SK-N-SH treated with all-trans-retinoic acid at 6 μM for 48 hours (cell line): ENCODE data around the gene CTIF.
A peak's percentile ranks its signal among the peaks of the same experiment; 100 is the strongest.

Experiments used
- ATAC-seq: fragments of 200-7000 bp; cut with Tn5 transposase; 3 replicates; pipeline ENCODE4 v1.9.1; 2020; ENCODE audit warnings: mild to moderate bottlenecking, moderate library complexity
- ARNTL ChIP-seq: fragments of 450-650 bp; formaldehyde crosslinking; IDR thresholded peaks from 2 replicates; pipeline ENCODE4 v1.5.0; 2020; ENCODE audit warnings: low read depth, mild to moderate bottlenecking, moderate library complexity, borderline replicate concordance
- BACH2 ChIP-seq: fragments of 250-450 bp; sonication (Bioruptor Pico); IDR thresholded peaks from 2 replicates; pipeline ENCODE4 v1.9.0; 2021; ENCODE audit warnings: mild to moderate bottlenecking, borderline replicate concordance
- CSDC2 ChIP-seq: fragments of 250-450 bp; sonication (Bioruptor Pico); IDR thresholded peaks from 2 replicates; pipeline ENCODE4 v1.5.0; 2020; ENCODE audit warnings: mild to moderate bottlenecking, moderate library complexity
- CSRNP3 ChIP-seq: fragments of 250-450 bp; sonication (Bioruptor Pico); IDR thresholded peaks from 2 replicates; pipeline ENCODE4 v1.5.1; 2021; ENCODE audit warnings: mild to moderate bottlenecking, moderate library complexity
- ESRRG ChIP-seq: fragments of 250-450 bp; sonication (Bioruptor Pico); IDR thresholded peaks from 2 replicates; pipeline ENCODE4 v1.6.1; 2021; ENCODE audit warnings: mild to moderate bottlenecking
- GLIS3 ChIP-seq: fragments of 250-450 bp; sonication (Bioruptor Pico); IDR thresholded peaks from 2 replicates; pipeline ENCODE4 v1.5.0; 2020; ENCODE audit warnings: mild to moderate bottlenecking, moderate library complexity
- POU6F1 ChIP-seq: fragments of 250-450 bp; sonication (Bioruptor Pico); IDR thresholded peaks from 2 replicates; pipeline ENCODE4 v1.8.0; 2021; ENCODE audit warnings: low read depth, mild to moderate bottlenecking, moderate library complexity, borderline replicate concordance
- PPARA ChIP-seq: fragments of 250-450 bp; sonication (Bioruptor Pico); IDR thresholded peaks from 2 replicates; pipeline ENCODE4 v1.5.0; 2020; ENCODE audit warnings: mild to moderate bottlenecking, borderline replicate concordance
- RARB ChIP-seq: fragments of 250-450 bp; sonication (Bioruptor Pico); IDR thresholded peaks from 2 replicates; pipeline ENCODE4 v1.8.0; 2021; ENCODE audit warnings: mild to moderate bottlenecking, moderate library complexity
- SNAI2 ChIP-seq: fragments of 250-450 bp; sonication (Bioruptor Pico); IDR thresholded peaks from 2 replicates; pipeline ENCODE4 v1.5.0; 2020; ENCODE audit warnings: mild to moderate bottlenecking, moderate library complexity
- TCF4 ChIP-seq: fragments of 250-450 bp; sonication (Bioruptor Pico); IDR thresholded peaks from 2 replicates; pipeline ENCODE4 v1.8.0; 2021; ENCODE audit warnings: mild to moderate bottlenecking, moderate library complexity, borderline replicate concordance
- TOX ChIP-seq: fragments of 250-450 bp; sonication (Bioruptor Pico); IDR thresholded peaks from 2 replicates; pipeline ENCODE4 v1.8.0; 2021; ENCODE audit warnings: mild to moderate bottlenecking, moderate library complexity, borderline replicate concordance
- TSHZ2 ChIP-seq: fragments of 250-450 bp; sonication (Bioruptor Pico); IDR thresholded peaks from 2 replicates; pipeline ENCODE4 v1.5.0; 2020; ENCODE audit warnings: mild to moderate bottlenecking, moderate library complexity
- ZFP3 ChIP-seq: fragments of 250-450 bp; sonication (Bioruptor Pico); IDR thresholded peaks from 2 replicates; pipeline ENCODE4 v1.5.0; 2020; ENCODE audit warnings: mild to moderate bottlenecking, moderate library complexity
- ZFP30 ChIP-seq: fragments of 450-650 bp; formaldehyde crosslinking; IDR thresholded peaks from 2 replicates; pipeline ENCODE4 v1.5.0; 2022; ENCODE audit warnings: mild to moderate bottlenecking, moderate library complexity
- ZNF8 ChIP-seq: fragments of 450-650 bp; formaldehyde crosslinking; IDR thresholded peaks from 2 replicates; pipeline ENCODE4 v1.5.0; 2020; ENCODE audit warnings: mild to moderate bottlenecking, moderate library complexity

Gene CTIF

GRCh38 chr18:48767090-48767690 lies 228.4 kb downstream of the CTIF start (continued):
- TF ChIP-seq CSRNP3 (CRISPR knock-in tag) (no peak), GLIS3 (no peak)
- TF ChIP-seq, all 23 proteins: peak for 0

GRCh38 chr18:48769006-48769636 lies 230.3 kb downstream of the CTIF start:
- ATAC-seq, result no peak
- no peak for TF ChIP-seq SNAI2 (CRISPR knock-in tag)

GRCh38 chr18:48770243-48770642 lies 231.4 kb downstream of the CTIF start:
- ATAC-seq, result no peak

GRCh38 chr18:48771641-48772375 lies 233.0 kb downstream of the CTIF start:
- no peak for TF ChIP-seq GLIS3
- no peak for TF ChIP-seq TSHZ2 (CRISPR knock-in tag)
- peak; percentile 23 for ATAC-seq

More at GRCh38 chr18:48770243-48770642, 231.4 kb downstream of the CTIF start:
- TF ChIP-seq ZFP3 (no peak), ESRRG (CRISPR knock-in tag) (no peak), PPARA (CRISPR knock-in tag) (no peak), CSDC2 (CRISPR knock-in tag) (no peak), TCF4 (no peak), TSHZ2 (CRISPR knock-in tag) (no peak), ZNF8 (CRISPR knock-in tag) (no peak), GLIS3 (no peak), BACH2 (CRISPR knock-in tag) (no peak), SNAI2 (CRISPR knock-in tag) (no peak), POU6F1 (CRISPR knock-in tag) (no peak), ZFP30 (CRISPR knock-in tag) (no peak), ARNTL (CRISPR knock-in tag) (no peak), TOX (CRISPR knock-in tag) (no peak)
- TF ChIP-seq, all 23 proteins: peak for 0

- no peak for ATAC-seq
- TF ChIP-seq RARB (CRISPR knock-in tag) (no peak), ZNF8 (CRISPR knock-in tag) (peak; percentile 67)
These were observed 233.6 kb downstream of the CTIF start for GRCh38 chr18:48772457-48772856.
